GM18861 (cell line): ENCODE results near the gene BMAL2.

Source experiments
- ATAC-seq: cut with Tn5 transposase; IDR thresholded peaks from one replicate; pipeline ENCODE4 v1.9.1; 2021; ENCODE audit not compliant: unreplicated experiment

The BMAL2 gene, protein sequence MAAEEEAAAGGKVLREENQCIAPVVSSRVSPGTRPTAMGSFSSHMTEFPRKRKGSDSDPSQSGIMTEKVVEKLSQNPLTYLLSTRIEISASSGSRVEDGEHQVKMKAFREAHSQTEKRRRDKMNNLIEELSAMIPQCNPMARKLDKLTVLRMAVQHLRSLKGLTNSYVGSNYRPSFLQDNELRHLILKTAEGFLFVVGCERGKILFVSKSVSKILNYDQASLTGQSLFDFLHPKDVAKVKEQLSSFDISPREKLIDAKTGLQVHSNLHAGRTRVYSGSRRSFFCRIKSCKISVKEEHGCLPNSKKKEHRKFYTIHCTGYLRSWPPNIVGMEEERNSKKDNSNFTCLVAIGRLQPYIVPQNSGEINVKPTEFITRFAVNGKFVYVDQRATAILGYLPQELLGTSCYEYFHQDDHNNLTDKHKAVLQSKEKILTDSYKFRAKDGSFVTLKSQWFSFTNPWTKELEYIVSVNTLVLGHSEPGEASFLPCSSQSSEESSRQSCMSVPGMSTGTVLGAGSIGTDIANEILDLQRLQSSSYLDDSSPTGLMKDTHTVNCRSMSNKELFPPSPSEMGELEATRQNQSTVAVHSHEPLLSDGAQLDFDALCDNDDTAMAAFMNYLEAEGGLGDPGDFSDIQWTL

GRCh38 chr12:27332714-27333402, at the start of gene BMAL2:
TSS of gene BMAL2 (plus strand) at chr12:27332836. CDS start at chr12:27333073, 237 bp downstream.
- ATAC-seq, result peak; percentile 24

DNA sequence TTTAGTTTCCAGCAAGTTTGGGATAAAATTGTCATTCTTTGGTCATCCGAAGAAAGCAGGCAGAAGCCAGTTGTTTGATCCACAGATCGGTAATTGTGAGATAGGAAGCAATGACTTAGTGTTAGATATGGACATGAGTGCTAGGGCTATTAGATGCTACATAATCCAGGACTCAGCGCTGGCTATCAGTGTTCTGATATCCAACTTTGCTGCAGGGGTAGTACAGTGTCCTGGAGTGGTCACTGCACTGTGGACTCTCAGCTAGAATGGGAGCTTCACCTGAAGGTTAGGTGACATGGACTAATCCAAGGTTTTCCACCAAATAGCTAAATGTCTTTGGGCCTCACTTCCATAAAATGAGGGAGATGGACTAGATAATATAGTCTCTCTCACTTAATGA, 48.6 kb upstream of the BMAL2 start:
- no peak for ATAC-seq

GRCh38 chr12:27284751-27285150, 47.9 kb upstream of the BMAL2 start:
- ATAC-seq, result peak; percentile 75

DNA sequence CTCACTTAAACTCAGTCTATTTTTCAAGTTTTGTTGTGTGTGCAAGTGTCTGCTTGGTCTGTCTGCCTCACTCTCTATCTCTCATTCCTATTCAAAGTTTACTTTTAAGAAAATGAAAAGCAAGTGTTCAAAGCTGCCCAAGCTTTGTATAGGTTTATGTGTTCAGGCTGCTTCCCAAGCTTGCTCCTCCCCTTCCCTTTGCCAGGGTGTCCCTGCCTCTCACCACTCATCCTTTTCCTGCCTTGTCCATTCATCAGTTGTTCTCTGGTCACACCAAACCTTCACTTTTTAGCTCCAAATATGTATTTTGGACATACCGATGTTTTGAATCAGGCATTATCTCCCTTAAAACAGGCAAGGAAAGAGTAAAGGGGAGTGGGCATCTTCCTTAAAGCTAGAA, 47.2 kb upstream of the BMAL2 start:
- ATAC-seq, result no peak

GRCh38 chr12:27289414-27289813, 43.2 kb upstream of the BMAL2 start:
- peak; percentile 30 for ATAC-seq

DNA sequence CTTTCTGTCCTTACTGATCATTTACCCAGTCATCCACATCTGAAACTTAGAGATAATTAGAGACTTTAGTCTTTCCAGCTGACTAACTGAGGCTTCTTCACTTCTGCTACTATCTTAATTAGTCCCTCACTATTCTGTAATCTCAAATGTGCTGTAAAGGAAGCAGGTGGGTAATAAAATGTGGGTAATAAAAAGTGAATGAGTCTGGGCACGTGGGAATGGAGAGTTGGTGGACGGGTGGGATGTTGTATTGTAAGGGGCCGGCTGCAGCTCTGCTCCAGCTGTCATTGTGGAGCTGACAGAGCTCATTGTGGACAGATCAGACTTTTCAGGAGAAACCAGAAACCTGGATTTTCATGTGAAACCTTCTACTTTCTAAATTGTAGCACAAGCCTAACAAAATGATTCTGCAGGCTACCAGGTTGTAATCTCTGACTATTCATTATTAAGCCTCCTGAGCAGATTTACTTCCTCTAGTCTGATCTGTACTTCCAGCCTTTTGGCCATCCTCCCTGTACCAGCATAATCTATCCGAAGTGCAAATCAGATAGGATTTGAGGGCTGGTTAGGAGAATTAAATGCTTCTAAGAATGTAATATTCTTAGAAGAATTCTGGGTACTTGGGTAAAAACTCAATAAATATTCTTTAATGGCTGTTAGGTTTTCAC, 42.0 kb upstream of the BMAL2 start:
- no peak for ATAC-seq

GRCh38 chr12:27291862-27292261, 40.8 kb upstream of the BMAL2 start:
- no peak for ATAC-seq

DNA sequence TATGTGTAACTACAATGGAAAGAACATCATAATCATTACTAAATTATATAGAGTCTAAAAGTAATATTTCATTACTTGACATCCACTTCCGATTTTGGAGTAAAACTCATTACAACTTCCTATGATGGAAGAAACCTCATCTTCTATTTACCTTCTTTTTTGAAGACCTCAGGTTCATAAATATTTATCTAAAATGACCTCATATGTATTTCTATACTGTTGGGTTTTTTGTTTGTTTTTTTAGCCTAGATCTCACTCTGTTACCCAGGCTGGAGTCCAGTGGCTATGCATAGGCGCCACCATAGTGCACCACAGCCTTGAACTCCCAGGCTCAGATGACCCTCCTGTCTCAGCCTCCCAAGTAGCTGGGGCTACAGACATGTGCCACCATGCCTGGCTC, 39.9 kb upstream of the BMAL2 start:
- ATAC-seq, result no peak

DNA sequence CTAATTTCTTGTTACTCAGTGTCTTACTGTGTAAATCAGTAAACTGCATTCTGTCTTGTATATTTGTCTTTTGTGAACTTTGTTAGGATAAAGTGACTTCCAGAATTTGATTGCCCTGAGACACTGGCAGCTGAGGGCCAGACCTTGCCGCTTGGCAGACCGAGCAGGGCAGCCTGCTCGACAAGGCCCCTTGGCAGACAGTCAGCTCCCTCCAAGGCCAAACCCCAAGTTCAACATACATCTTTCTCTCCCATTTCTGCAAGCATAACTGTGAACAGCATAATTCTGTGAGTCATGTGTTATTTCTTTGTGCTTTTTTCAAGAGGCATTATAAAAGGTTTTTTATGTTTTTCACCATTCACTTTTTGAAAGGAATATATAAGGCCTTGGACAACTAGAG, 39.2 kb upstream of the BMAL2 start:
- ATAC-seq, result no peak

GRCh38 chr12:27296674-27297073, 36.0 kb upstream of the BMAL2 start:
- ATAC-seq, result no peak

DNA sequence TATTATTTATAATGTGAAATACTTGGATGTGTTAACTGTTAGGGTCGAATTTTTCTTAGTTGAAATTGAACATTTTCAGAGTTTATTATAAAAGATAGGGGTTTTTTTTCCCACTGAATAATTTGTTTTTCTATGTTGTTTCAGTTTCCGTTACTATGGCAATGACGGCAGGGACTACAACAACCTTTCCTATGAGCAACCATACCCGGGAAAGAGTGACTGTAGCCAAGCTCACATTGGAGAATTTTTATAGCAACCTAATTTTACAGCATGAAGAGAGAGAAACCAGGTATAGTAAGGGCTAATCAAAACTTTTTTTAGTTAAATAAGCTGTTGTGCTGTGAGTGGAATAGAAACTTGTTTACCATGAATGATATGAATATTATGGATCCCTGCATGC, 35.1 kb upstream of the BMAL2 start:
- no peak for ATAC-seq

- ATAC-seq, result no peak
Observed at GRCh38 chr12:27299102-27299501, 33.5 kb upstream of the BMAL2 start.

- ATAC-seq, result no peak
Observed at GRCh38 chr12:27300226-27300625, 32.4 kb upstream of the BMAL2 start.

- no peak for ATAC-seq
Observed at GRCh38 chr12:27303139-27304111, 29.2 kb upstream of the BMAL2 start.

- ATAC-seq, result no peak
Observed at GRCh38 chr12:27304856-27305255, 27.8 kb upstream of the BMAL2 start.

DNA sequence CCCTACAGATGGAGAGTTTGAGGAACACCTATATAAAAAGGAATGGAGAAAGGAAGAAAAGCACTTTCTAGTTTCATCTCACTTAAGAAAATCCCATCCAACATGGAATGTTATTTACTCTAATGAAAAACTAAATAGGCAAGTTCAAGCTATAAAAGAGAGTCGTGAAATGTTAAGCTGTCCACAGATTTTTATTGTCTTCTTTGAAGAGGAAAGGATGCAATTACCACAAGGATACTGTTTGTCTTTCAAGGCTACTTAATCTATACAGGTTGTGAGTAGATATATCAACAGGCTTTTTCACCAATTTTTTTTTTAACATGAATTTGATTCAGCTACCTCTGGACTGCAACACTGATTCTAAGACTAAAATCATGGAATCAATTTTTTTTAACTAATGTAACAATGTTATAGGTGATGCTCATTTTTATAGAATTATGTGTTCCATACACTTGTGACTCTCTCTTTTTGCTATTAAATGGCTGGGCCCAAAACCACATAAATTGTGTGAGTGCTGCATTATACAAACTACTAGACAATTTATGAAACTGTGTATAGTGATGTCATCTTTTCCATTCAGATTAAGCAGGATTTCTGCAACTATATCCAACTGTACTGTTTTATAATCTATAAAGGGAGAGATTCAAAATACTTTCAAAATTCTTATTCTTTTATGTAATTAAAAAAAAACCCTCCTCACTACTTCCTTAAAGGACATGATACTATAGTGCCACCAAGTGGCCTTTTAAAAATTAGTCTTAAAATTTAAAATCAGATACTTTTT, 26.8 kb upstream of the BMAL2 start:
- ATAC-seq, result no peak

DNA sequence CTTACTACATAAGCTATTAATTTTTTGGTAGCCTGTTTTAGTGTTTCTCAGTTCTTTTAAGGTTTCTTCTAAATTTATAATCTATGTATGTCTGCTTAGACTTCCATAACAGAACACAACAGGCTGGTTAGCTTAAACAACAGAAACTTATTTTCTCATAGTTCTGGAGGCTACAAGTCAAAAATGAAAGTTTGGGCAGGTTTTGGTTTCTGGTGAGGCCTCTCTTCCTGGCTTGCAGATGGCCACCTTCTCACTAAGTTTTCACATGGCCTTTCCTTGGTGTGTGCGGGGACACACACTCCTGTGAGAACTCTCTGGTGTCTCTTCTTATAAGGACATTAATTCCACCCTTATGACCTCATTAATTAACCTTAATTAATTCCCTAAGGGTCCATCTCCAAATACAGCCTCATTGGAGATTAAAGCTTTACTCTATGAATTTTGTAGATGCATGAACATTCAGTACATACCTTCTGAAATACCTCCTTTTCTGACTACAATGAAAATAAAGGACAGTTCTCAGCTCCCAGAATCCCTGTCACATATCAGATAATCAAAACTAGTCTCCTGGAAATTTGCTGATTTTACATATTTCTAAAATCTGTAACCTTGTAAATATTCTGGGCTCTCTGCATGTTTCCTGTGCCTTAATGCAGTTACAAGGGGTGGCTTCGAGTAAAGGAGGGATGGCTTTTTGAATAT, 23.2 kb upstream of the BMAL2 start:
- ATAC-seq, result peak; percentile 48

- ATAC-seq, result no peak
Observed at GRCh38 chr12:27309995-27310315, 22.7 kb upstream of the BMAL2 start.

DNA sequence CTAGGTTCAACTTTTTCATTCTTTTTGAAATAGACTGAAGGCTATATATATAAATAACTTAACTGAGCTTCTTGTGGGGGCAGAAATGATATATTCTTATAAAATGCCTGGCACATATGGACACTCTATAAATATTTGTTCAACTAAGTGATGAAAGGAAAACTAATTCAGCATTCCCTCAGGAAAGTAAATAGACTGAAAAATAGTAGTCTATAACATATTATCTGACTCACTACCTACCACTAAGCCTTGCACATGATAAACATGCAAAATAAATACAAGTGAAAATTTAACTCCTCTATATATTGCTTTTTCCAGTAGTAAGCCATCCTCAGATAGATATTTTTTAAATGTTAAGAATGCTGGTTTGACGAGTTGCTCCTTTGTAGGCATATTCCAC, 15.7 kb upstream of the BMAL2 start:
- ATAC-seq, result no peak
